Stomach (tissue), 9 donors: Measurements from ENCODE around the gene CCNI. TPM values are rescaled to one million over a fixed set of nuclear protein-coding genes. Genes with fewer than 3 reads are reported as not detected.
"Not testable (repeated sequence)": the region's sequence is repeated elsewhere in the genome, so short reads cannot be mapped to it uniquely, and the experiment has no call there.

Experiments
- DNase-seq, 2 donors: peaks; one replicate each; pipeline versions ENCODE4 v3.0.0 to v3.0.0-alpha.2; 2013 to 2019
- H3K27ac ChIP-seq, 5 donors: fragments of 200-600 bp in 4 of 5; sonication (generic) in 4 of 5; one replicate each; pipeline ENCODE4 v1.5.1; 2013 to 2019; ENCODE audit warnings: mild to moderate bottlenecking in 1 of 5, moderate library complexity in 1 of 5
- H3K27me3 ChIP-seq, 3 donors: fragments of 200-600 bp; sonication (generic); one replicate each; pipeline ENCODE4 v1.5.1; 2017 to 2019; ENCODE audit warnings: mixed run types in 1 of 3
- H3K36me3 ChIP-seq, 4 donors: fragments of 200-600 bp; sonication (generic); 1 replicate in 3 of 4; 2 replicates in 1 of 4; pipeline ENCODE4 v1.5.1; 2016 to 2019
- H3K4me1 ChIP-seq, 4 donors: fragments of 200-600 bp; sonication (generic); one replicate each; pipeline ENCODE4 v1.5.1; 2016 to 2019
- H3K4me3 ChIP-seq, 4 donors: fragments of 200-600 bp; sonication (generic) in 3 of 4; one replicate each; pipeline ENCODE4 v1.5.1; 2016 to 2019; ENCODE audit warnings: mild to moderate bottlenecking in 1 of 4
- H3K9me3 ChIP-seq, 4 donors: fragments of 200-600 bp; sonication (generic); one replicate each; pipeline ENCODE4 v1.5.1; 2016 to 2019
- EP300 ChIP-seq: sonication (generic); formaldehyde crosslinking; IDR thresholded peaks from one replicate; pipeline ENCODE4 v1.6.1; 2017; ENCODE audit warnings: antibody characterized with exemption
- POLR2A ChIP-seq, 4 donors: fragments of 450-650 bp; IDR thresholded peaks; one replicate each; pipeline ENCODE4 v1.6.1; 2016; ENCODE audit warnings: antibody characterized with exemption in 4 of 4, control low read depth in 2 of 4, mild to moderate bottlenecking in 1 of 4, moderate library complexity in 1 of 4
- POLR2AphosphoS5 ChIP-seq, 3 donors: sonication (generic); formaldehyde crosslinking; IDR thresholded peaks; one replicate each; pipeline ENCODE4 v1.6.1; 2016; ENCODE audit warnings: antibody characterized with exemption in 3 of 3
- WGBS, 5 donors: extraction: QIAGEN DNeasy Blood & Tissue Kit in 3 of 5; methylation state at CpG; one replicate each; pipeline versions ENCODE4 v1.1.5 to v1.1.7; 2013 to 2018; 5-methylcytosine and 5-hydroxymethylcytosine counted together
- intact Hi-C: fragments of 100-400 bp; cut with DNase I; formaldehyde crosslinking; loops from one replicate; pipeline ENCODE4 v1.15.1; 2023; ENCODE audit warnings: low total_unique reads
- polyA plus RNA-seq, 3 donors: library from polyadenylated mRNA; stranded (reverse); fragments of 200-250 nt; gene quantifications; one replicate each; pipeline ENCODE4 v1.2.3, GENCODE V29; 2013
- total RNA-seq, 5 donors: library from RNA; depleted of rRNA; stranded (reverse); fragments of >200 nt; gene quantifications; one replicate each; pipeline versions ENCODE4 v1.1.0 to v1.2.3, GENCODE V29; 2014 to 2016
- TF ChIP-seq, protein P1 (sequence below), 7 experiments: fragments of 450-650 bp in 4 of 7; fragments of 200-600 bp in 3 of 7; sonication (generic) in 3 of 7; IDR thresholded peaks; one replicate each; pipeline ENCODE4 v1.5.1; 2016 to 2019; ENCODE audit warnings: antibody characterized with exemption in 7 of 7, control low read depth in 2 of 7, mild to moderate bottlenecking in 1 of 7
- donor health status: healthy with polysubstance abuse.
- donor health status: Bipolar disorder and iron deficiency.
- donor health status: healthy.

Gene CCNI
- total and polyA plus RNA-seq, 8 donors, result 43.4 to 278 (median 144) TPM

DNA sequence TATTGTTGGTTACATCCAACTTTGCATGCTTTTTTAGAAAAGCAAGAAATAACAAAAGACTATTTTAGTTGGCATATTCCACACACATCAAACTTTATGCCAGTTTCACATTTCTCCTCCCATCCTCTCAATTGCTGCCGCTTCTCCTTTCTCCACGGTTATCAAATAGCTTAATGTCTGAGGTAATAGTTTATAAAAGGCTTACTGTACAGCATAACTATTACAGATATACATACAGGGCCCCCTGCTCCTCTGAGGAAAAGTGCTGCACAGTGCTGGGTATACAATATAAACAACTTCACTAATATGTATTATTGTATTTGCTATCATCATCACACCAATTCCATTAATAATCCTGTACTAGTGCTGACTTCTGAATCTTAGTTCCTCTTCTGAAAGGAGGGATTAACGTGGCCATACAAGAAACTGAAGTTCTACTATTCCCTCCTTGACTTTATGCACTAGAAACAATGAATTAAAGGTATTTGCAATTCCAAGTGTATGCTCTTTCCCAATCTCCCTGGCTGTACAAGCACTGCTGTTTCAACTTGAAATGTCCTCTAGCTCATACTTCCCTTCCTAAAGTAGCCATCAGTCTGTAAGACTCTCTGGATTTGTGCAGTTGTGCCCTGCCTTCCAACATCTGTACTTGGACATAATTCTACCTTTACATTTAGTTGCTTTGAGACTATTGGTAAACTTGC lies 2.5 kb downstream of the CCNI start:
- TF ChIP-seq POLR2AphosphoS5 (IDR thresholded peaks at IDR 0.05), result peak in 1 of 3 donors; percentile 13
- TF ChIP-seq POLR2A (IDR thresholded peaks at IDR 0.05), result no peak
- H3K4me1 ChIP-seq, result peaks cover 19 to 78% (median 50%) of the 10 kb centered on the region in 4 donors
- peak overlapping the region in 4 of 5 donors; percentile 100 for H3K27ac ChIP-seq
- DNase-seq, result peak in 1 of 2 donors; percentile 43
- 2 to 10% (median 7%) methylated on average over 3 of the region's 3 CpGs for WGBS, 5 donors
- H3K27me3 ChIP-seq, result no peaks in the 10 kb centered on the region
- H3K36me3 ChIP-seq, result no peaks in the 10 kb centered on the region
- no peaks in the 10 kb centered on the region for H3K9me3 ChIP-seq
- intact Hi-C loops, result no loop called here
- H3K4me3 ChIP-seq, result peak overlapping the region; percentile 70 to 97 (median 86)

DNA sequence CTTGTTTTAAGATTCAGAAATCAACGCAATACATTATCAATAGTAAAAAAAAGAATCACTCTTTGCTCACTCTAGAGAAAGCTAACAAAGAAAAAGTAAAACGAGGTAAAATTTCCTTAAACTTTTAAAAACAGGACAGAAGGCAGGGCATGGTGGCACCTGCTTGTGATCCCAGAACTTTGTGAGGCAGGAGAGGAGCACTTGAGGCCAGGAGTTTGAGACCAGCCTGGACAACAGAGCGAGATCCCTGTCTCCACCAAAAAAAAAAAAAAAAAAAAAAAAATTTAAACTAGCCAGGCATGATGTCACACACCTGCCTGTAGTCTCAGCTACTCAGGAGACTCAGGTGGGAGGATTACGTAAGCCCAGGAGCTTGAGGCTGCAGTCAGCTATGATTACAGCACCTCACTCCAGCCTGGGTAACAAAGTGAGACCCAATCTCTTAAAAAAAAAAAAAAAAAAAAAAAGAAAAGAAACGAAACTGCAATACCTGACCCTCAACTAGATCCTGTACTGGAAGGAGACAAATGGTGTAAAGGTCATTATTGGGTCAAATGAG lies 3.5 kb downstream of the CCNI start:
- 39 to 46% (median 41%) methylated on average over 5 of the region's 5 CpGs for WGBS, 5 donors
- TF ChIP-seq POLR2AphosphoS5 (IDR thresholded peaks at IDR 0.05) (no peak), POLR2A (IDR thresholded peaks at IDR 0.05) (no peak), EP300 (no peak)
- TF ChIP-seq, protein P1, sequence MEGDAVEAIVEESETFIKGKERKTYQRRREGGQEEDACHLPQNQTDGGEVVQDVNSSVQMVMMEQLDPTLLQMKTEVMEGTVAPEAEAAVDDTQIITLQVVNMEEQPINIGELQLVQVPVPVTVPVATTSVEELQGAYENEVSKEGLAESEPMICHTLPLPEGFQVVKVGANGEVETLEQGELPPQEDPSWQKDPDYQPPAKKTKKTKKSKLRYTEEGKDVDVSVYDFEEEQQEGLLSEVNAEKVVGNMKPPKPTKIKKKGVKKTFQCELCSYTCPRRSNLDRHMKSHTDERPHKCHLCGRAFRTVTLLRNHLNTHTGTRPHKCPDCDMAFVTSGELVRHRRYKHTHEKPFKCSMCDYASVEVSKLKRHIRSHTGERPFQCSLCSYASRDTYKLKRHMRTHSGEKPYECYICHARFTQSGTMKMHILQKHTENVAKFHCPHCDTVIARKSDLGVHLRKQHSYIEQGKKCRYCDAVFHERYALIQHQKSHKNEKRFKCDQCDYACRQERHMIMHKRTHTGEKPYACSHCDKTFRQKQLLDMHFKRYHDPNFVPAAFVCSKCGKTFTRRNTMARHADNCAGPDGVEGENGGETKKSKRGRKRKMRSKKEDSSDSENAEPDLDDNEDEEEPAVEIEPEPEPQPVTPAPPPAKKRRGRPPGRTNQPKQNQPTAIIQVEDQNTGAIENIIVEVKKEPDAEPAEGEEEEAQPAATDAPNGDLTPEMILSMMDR (IDR thresholded peaks at IDR 0.05), result no peak
- Histone ChIP-seq H3K27ac (peak overlapping the region in 2 of 5 donors; percentile 40 to 100), H3K9me3 (no peaks in the 10 kb centered on the region), H3K36me3 (peaks cover 0 to 7% (median 0%) of the 10 kb centered on the region in 4 donors), H3K4me1 (peaks cover 16 to 77% (median 48%) of the 10 kb centered on the region in 4 donors), H3K27me3 (no peaks in the 10 kb centered on the region), H3K4me3 (no peak overlapping the region)
- intact Hi-C loops, result no loop called here
- peak; percentile 39 to 69 for DNase-seq

DNA sequence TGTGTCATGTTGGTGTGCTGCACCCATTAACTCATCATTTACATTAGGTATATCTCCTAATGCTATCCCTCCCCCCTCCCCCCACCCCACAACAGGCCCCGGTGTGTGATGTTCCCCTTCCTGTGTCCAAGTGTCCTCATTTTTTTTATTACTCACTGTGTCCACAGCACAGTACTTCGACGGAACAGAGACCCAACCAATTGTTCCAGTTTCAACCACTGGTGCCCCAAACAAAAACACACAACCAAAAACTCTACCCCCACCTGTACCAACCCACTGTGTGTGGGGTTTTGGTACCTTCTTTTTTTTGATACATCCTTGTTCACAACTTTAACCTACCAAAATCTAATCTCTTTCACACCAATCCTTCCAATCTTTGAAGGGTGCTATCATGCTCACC lies 6.3 kb downstream of the CCNI start:
- 64 to 82% (median 76%) methylated on average over 3 of the region's 3 CpGs for WGBS, 5 donors
- Histone ChIP-seq H3K27ac (peak overlapping the region in 2 of 5 donors; percentile 1 to 27), H3K4me1 (peaks cover 10 to 77% (median 47%) of the 10 kb centered on the region in 4 donors), H3K36me3 (peaks cover 10 to 26% (median 20%) of the 10 kb centered on the region in 4 donors)
- H3K9me3 ChIP-seq, intact Hi-C loops, H3K4me3 ChIP-seq, H3K27me3 ChIP-seq, DNase-seq: not testable (repeated sequence)

DNA sequence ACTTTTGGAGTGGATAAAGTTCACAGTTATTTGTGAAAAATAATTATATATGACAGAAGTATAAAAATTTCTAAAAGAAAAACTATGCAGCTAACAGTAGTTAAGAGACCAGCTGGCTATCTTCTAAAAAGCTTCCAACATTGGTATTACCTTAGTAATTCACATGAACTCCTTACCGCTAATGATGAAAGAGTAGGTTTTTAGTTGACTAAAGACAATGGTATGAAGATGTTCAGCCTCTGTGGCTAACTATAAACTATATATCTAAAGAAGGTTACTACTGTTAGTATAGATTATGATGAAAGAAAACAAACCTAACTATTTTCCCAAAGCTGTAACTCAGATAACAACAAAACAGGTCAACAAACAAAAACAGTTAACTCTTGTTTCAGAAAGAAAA lies 10.4 kb downstream of the CCNI start:
- no peak for DNase-seq
- H3K27ac ChIP-seq, result no peak overlapping the region
- H3K36me3 ChIP-seq, result peaks cover 32 to 67% (median 58%) of the 10 kb centered on the region in 4 donors

DNA sequence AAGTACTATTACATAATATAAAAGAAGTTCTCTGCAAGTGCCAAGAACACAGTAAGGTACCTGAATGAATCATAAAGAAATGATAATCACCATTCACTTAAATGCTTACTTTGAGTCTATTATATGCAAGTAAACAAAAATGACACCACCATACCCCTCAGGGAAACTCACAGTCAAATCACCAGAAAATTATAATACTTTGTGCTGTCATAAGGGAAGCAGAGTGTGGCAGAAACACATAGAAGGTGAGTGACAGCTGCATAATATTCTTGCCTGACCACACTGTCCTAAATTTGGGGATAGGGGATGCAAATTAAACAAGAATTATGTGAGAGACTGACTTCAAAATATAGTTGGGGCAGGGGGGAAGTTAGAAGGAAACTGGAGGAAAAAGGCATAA lies 12.9 kb downstream of the CCNI start:
- Histone ChIP-seq H3K36me3 (peaks cover 38 to 78% (median 69%) of the 10 kb centered on the region in 4 donors), H3K27me3 (no peaks in the 10 kb centered on the region), H3K27ac (no peak overlapping the region), H3K4me1 (peaks cover 0 to 32% (median 12%) of the 10 kb centered on the region in 4 donors), H3K9me3 (no peaks in the 10 kb centered on the region), H3K4me3 (no peak overlapping the region)
- intact Hi-C loops, result no loop called here
- DNase-seq, result no peak
- TF ChIP-seq, protein P1 (IDR thresholded peaks at IDR 0.05), result no peak
- TF ChIP-seq EP300, result no peak
- TF ChIP-seq POLR2A (IDR thresholded peaks at IDR 0.05), result no peak
- TF ChIP-seq POLR2AphosphoS5 (IDR thresholded peaks at IDR 0.05), result no peak

More for the DNA sequence above, 10.4 kb downstream of the CCNI start:
- Histone ChIP-seq H3K4me3 (no peak overlapping the region), H3K9me3 (no peaks in the 10 kb centered on the region), H3K4me1 (peaks cover 4 to 48% (median 23%) of the 10 kb centered on the region in 4 donors), H3K27me3 (no peaks in the 10 kb centered on the region)
- WGBS, 5 donors, result 89 to 100% (median 95%) methylated on average over 1 of the region's 1 CpG
- intact Hi-C loops, result no loop called here
- TF ChIP-seq POLR2A (IDR thresholded peaks at IDR 0.05) (no peak), POLR2AphosphoS5 (IDR thresholded peaks at IDR 0.05) (no peak), EP300 (no peak)
- TF ChIP-seq, protein P1 (IDR thresholded peaks at IDR 0.05), result no peak
